Fibroblast of skin of back (primary cell): ENCODE measurements around the gene PRKCZ.

ENCODE experiments used
- DNase-seq: peaks from one replicate; pipeline ENCODE4 v3.0.0-alpha.2; 2013

Gene PRKCZ

GRCh38 chr1:2067393-2067792, 17.2 kb downstream of the PRKCZ start:
- no peak for DNase-seq

GRCh38 chr1:2067981-2068380, 17.8 kb downstream of the PRKCZ start:
- DNase-seq, result no peak

GRCh38 chr1:2068951-2069350, 18.7 kb downstream of the PRKCZ start:
- no peak for DNase-seq

- DNase-seq, result no peak
These were observed 19.8 kb downstream of the PRKCZ start for GRCh38 chr1:2070016-2070415.

- no peak for DNase-seq
These were observed 20.8 kb downstream of the PRKCZ start for GRCh38 chr1:2070800-2071530.

- DNase-seq, result no peak
These were observed 22.0 kb downstream of the PRKCZ start for GRCh38 chr1:2072109-2072806.

- no peak for DNase-seq
These were observed 22.7 kb downstream of the PRKCZ start for GRCh38 chr1:2072891-2073290.

GRCh38 chr1:2073382-2074230, 23.4 kb downstream of the PRKCZ start:
- peak; percentile 65 for DNase-seq

GRCh38 chr1:2074396-2074795, 24.2 kb downstream of the PRKCZ start:
- no peak for DNase-seq

- no peak for DNase-seq
These were observed 24.9 kb downstream of the PRKCZ start for GRCh38 chr1:2074944-2075740.

- DNase-seq, result no peak
These were observed 26.6 kb downstream of the PRKCZ start for GRCh38 chr1:2076826-2077225.

- DNase-seq, result no peak
These were observed 28.0 kb downstream of the PRKCZ start for GRCh38 chr1:2078170-2078569.

GRCh38 chr1:2079396-2080085, 29.3 kb downstream of the PRKCZ start:
- no peak for DNase-seq

- no peak for DNase-seq
These were observed 29.9 kb downstream of the PRKCZ start for GRCh38 chr1:2080140-2080539.

- no peak for DNase-seq
These were observed 30.7 kb downstream of the PRKCZ start for GRCh38 chr1:2080884-2081283.

GRCh38 chr1:2081326-2081885, 31.2 kb downstream of the PRKCZ start:
- no peak for DNase-seq

- DNase-seq, result no peak
These were observed 31.9 kb downstream of the PRKCZ start for GRCh38 chr1:2082064-2082463.

- no peak for DNase-seq
These were observed 33.5 kb downstream of the PRKCZ start for GRCh38 chr1:2083666-2084065.

- DNase-seq, result no peak
These were observed 34.1 kb downstream of the PRKCZ start for GRCh38 chr1:2084306-2084705.

- DNase-seq, result no peak
These were observed 34.9 kb downstream of the PRKCZ start for GRCh38 chr1:2085080-2085479.

- no peak for DNase-seq
These were observed 36.4 kb downstream of the PRKCZ start for GRCh38 chr1:2086446-2087078.
